ENCODE measurements around the gene MRPL12.

Gene MRPL12

DNA sequence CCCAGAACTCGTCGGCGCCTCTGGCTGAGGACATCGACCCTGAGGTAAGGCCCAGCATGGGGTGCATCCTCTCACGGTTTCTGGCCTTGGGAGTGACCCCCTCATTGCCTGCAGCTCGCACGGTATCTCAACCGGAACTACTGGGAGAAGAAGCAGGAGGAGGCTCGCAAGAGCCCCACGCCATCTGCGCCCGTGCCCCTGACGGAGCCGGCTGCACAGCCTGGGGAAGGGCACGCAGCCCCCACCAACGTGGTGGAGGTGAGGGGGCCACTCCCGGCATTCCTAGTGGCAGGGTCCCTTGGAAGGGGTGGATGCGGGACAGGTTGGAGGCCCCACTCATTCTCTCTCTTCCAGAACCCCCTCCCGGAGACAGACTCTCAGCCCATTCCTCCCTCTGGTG is 8.4 kb upstream of the MRPL12 start:
- TF ChIP-seq, protein P1, sequence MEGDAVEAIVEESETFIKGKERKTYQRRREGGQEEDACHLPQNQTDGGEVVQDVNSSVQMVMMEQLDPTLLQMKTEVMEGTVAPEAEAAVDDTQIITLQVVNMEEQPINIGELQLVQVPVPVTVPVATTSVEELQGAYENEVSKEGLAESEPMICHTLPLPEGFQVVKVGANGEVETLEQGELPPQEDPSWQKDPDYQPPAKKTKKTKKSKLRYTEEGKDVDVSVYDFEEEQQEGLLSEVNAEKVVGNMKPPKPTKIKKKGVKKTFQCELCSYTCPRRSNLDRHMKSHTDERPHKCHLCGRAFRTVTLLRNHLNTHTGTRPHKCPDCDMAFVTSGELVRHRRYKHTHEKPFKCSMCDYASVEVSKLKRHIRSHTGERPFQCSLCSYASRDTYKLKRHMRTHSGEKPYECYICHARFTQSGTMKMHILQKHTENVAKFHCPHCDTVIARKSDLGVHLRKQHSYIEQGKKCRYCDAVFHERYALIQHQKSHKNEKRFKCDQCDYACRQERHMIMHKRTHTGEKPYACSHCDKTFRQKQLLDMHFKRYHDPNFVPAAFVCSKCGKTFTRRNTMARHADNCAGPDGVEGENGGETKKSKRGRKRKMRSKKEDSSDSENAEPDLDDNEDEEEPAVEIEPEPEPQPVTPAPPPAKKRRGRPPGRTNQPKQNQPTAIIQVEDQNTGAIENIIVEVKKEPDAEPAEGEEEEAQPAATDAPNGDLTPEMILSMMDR (conservative IDR thresholded peaks at IDR 0.05; ENCODE audit: low read length) = no peak
- no peak for DNase-seq (ENCODE audit: low read depth)
- H3K4me3 ChIP-seq (ENCODE audit: low read length) = no peak overlapping the region

DNA sequence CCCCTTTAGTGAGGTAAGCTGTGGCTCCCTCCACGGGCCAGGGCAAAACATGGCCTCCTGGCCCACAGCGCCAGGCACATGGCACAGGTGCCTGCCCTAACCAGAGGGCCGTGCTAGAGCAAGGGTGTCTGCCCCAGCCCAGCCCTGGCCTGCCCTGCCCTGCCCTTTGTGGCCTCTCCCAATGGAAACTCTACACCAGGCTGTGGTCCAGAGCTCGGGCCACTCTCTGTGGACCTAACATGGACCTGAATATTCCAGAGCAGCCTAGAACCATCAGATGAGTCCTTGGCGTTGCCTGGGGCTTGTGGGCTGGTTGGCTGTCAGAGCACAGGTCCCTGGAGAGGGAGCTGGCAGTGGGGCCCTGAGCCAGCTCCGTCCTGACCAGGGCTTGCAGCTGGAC is 8.0 kb upstream of the MRPL12 start:
- TF ChIP-seq, protein P1 (conservative IDR thresholded peaks at IDR 0.05; ENCODE audit: low read length) = no peak
- DNase-seq (ENCODE audit: low read depth) = no peak

DNA sequence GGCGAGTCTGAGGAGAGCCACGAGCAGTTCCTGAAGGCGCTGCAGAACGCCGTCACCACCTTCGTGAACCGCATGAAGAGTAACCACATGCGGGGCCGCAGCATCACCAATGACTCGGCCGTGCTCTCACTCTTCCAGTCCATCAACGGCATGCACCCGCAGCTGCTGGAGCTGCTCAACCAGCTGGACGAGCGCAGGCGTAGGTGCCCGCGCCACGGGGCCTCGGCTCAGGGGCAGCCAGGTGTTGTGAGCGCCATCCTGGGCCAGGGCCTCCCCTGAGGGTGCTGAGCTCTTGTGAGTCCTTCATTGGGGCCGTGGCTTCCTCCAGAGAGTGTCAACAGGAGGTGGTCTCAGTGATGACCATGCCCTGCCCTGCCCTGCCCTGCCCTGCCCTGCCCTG is 7.4 kb upstream of the MRPL12 start:
- H3K4me3 ChIP-seq (ENCODE audit: low read length) = no peak overlapping the region
- TF ChIP-seq, protein P1 (conservative IDR thresholded peaks at IDR 0.05; ENCODE audit: low read length) = no peak
- no peak for DNase-seq (ENCODE audit: low read depth)

More for the DNA sequence above, 8.0 kb upstream of the MRPL12 start:
- H3K4me3 ChIP-seq (ENCODE audit: low read length) = no peak overlapping the region

DNA sequence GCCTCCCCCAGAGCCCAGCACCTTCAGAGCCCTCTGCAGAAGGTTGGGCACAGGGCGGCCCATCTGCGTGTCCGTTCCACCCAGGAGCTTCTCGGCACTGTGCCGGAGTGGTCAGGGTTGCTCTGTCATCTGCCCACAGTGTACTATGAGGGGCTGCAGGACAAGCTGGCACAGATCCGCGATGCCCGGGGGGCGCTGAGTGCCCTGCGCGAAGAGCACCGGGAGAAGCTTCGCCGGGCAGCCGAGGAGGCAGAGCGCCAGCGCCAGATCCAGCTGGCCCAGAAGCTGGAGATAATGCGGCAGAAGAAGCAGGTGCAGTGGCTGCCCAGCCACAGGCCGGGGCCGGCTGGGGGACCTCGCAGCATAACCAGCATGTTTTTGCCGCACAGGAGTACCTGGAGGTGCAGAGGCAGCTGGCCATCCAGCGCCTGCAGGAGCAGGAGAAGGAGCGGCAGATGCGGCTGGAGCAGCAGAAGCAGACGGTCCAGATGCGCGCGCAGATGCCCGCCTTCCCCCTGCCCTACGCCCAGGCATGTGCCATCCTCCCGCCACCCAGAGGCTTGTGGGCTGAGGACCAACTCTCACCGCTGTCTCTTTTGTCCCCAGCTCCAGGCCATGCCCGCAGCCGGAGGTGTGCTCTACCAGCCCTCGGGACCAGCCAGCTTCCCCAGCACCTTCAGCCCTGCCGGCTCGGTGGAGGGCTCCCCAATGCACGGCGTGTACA is 6.8 kb upstream of the MRPL12 start:
- H3K4me3 ChIP-seq (ENCODE audit: low read length) = no peak overlapping the region
- DNase-seq (ENCODE audit: low read depth) = no peak
- TF ChIP-seq, protein P1 (conservative IDR thresholded peaks at IDR 0.05; ENCODE audit: low read length) = no peak

DNA sequence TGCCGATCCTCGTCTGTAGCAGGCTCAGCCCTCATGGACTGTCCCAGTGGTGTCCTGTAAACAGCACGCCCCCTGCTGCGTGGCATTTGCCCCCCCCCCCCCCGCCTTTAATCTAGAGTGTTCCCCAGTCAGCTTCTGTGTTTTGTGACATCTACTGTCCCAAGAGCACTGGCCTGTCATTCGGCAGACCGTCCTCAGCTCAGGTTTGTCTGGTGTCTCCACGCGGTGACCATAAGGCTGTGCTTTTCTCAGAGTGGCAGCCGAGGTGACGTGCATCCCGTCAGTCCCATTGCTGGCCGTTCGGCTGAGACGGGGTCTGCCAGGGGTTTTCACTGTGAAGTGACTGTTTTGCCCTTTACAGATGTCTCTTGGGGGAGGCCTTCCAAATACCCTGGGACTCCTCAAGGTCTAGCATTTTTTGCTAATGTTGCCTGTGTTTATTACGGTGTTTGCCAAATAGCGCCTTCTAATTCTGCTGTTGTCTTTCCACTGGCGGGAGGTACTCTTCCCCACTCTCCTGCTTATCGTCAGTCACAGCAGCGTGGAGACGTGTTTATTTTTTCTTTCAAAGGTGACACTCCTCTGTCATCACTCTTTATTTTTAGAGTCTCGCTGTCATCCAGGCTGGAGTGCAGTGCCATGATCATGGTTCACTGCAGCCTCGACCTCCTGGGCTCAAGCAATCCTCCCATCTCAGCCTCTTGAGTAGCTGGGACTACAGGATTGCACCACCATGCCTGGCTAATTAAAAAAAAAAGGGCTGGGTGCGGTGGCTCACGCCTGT is 5.7 kb upstream of the MRPL12 start:
- H3K4me3 ChIP-seq (ENCODE audit: low read length) = no peak overlapping the region
- TF ChIP-seq, protein P1 (conservative IDR thresholded peaks at IDR 0.05; ENCODE audit: low read length) = no peak
- DNase-seq (ENCODE audit: low read depth) = no peak

DNA sequence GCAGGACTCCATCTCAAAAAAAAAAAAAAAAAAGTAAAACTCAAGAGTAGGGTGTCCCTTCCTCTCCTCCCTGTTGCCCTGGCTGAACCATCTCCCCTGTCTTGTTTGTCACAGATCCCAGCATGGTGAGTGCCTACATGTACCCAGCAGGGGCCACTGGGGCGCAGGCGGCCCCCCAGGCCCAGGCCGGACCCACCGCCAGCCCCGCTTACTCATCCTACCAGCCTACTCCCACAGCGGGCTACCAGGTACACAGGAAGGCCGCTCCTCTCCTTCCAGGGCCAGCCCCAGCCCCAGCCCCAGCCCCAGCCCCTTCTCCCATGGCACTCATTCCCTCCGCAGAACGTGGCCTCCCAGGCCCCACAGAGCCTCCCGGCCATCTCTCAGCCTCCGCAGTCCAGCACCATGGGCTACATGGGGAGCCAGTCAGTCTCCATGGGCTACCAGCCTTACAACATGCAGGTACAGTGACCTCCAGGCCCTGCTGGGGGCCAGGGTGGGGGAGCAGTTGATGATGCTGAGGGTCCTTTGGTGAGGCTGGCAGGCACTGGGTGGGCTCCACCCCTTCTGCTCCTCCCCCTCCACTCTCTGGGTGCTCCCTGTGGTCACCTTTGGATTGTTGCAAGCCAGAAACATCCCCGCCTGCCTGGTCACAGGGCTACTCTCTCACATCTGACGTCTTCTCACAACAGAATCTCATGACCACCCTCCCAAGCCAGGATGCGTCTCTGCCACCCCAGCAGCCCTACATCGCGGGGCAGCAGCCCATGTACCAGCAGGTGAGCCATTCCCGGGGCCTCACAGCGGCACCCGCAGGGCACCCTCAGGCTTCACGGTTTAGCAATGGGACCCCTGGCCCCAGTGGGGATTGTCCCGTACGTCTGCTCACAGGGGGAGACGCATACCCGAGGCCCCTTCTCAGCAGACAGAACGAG is 2.5 kb upstream of the MRPL12 start:
- H3K4me3 ChIP-seq (ENCODE audit: low read length) = no peak overlapping the region
- no peak for DNase-seq (ENCODE audit: low read depth)
- TF ChIP-seq, protein P1 (conservative IDR thresholded peaks at IDR 0.05; ENCODE audit: low read length) = no peak

All from AG10803 (cell line).